Spinal cord (tissue), 10 donors: ENCODE measurements around the gene NOL3. TPM values are rescaled to one million over a fixed set of nuclear protein-coding genes. Genes with fewer than 3 reads are reported as not detected.

Experiments
- DNase-seq, 6 donors: peaks; one replicate each; pipeline versions ENCODE4 v3.0.0 to v3.0.0-alpha.2; 2013 to 2015; ENCODE audit warnings: low spot score in 6 of 6, low read depth in 4 of 6
- H3K27ac ChIP-seq: one replicate; pipeline ENCODE4 v1.5.1; 2013; ENCODE audit warnings: low read depth, low read length, control low read depth
- H3K27me3 ChIP-seq: one replicate; pipeline ENCODE4 v1.6.1; 2013; ENCODE audit warnings: low read length; ENCODE audit not compliant: control insufficient read depth, insufficient read depth
- H3K36me3 ChIP-seq: one replicate; pipeline ENCODE4 v1.6.1; 2013; ENCODE audit warnings: low read length; ENCODE audit not compliant: control insufficient read depth, insufficient read depth
- H3K4me1 ChIP-seq: one replicate; pipeline ENCODE4 v1.6.1; 2013; ENCODE audit warnings: low read length; ENCODE audit not compliant: control insufficient read depth, insufficient read depth
- H3K4me3 ChIP-seq: one replicate; pipeline ENCODE4 v1.5.1; 2013; ENCODE audit warnings: low read depth, low read length, control low read depth
- H3K9me3 ChIP-seq: one replicate; pipeline ENCODE4 v1.6.1; 2013; ENCODE audit warnings: low read length; ENCODE audit not compliant: control insufficient read depth, insufficient read depth
- WGBS: methylation state at CpG from one replicate; pipeline ENCODE4 v1.1.5; 2013; ENCODE audit warnings: missing lambda C conversion rate; ENCODE audit not compliant: insufficient coverage; 5-methylcytosine and 5-hydroxymethylcytosine counted together
- polyA plus RNA-seq, 2 donors: library from polyadenylated mRNA; unstranded; fragments of 120-200 nt; gene quantifications; one replicate each; pipeline ENCODE4 v1.2.1, GENCODE V29; 2013; ENCODE audit not compliant: insufficient read length in 2 of 2
- total RNA-seq, 2 donors: library from RNA; depleted of rRNA in 1 of 2; stranded (reverse); fragments of 120-200 nt in 1 of 2; fragments of >200 nt in 1 of 2; gene quantifications; one replicate each; pipeline versions ENCODE4 v1.2.3 to v1.2.4, GENCODE V29; 2013 to 2014
- donor health status: healthy.

The NOL3 gene
- total and polyA plus RNA-seq, 4 donors: 14.0 to 25.4 (median 19.1) TPM

DNA sequence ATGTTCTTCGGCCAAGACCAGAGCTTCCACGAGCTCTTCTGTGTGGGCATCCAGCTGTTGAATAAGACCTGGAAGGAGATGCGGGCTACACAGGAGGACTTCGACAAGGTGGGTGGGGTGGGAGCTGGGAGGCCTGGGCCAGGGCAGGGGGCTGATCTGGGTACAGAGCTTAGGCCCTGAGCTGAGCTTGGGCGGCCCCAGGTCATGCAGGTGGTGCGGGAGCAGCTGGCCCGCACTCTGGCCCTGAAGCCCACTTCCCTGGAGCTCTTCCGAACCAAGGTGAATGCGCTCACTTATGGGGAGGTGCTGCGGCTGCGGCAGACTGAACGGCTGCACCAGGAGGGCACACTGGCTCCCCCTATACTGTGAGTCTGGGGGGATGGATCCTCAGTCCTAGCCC, 32.1 kb downstream of the NOL3 start:
- no peaks in the 10 kb centered on the region for H3K9me3 ChIP-seq
- no peak overlapping the region for H3K4me3 ChIP-seq
- peaks cover 83% of the 10 kb centered on the region for H3K36me3 ChIP-seq
- H3K27me3 ChIP-seq: no peaks in the 10 kb centered on the region
- WGBS: 97% methylated on average over 12 of the region's 12 CpGs
- H3K27ac ChIP-seq: no peak overlapping the region
- no peak for DNase-seq
- H3K4me1 ChIP-seq: peaks cover 15% of the 10 kb centered on the region

GRCh38 chr16:67202956-67203493, 32.7 kb downstream of the NOL3 start:
- Histone ChIP-seq H3K4me3 (no peak overlapping the region), H3K27me3 (no peaks in the 10 kb centered on the region), H3K4me1 (peaks cover 12% of the 10 kb centered on the region), H3K27ac (no peak overlapping the region), H3K9me3 (no peaks in the 10 kb centered on the region), H3K36me3 (peaks cover 83% of the 10 kb centered on the region)
- DNase-seq: no peak
- WGBS: 93% methylated on average over 23 of the region's 23 CpGs

DNA sequence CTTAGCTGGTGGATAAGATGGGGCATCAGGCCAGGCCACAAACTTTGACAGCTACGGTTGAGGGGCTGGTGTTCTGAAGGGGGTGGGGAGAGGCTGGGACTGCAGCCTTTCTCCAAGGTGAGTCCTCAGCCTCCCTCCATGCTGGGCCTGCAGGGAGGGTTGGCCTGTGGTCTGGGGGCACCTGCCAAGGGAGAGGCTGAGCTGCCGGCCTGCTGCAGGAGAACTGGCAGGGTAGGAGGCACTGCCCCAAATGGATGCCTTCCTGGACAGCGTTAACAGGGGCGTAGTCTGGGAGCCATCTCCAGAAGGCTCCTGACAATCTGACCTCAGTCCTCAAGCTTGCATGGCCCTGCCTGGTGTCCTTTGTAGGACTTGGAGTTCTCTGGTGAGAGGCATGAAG, 33.7 kb downstream of the NOL3 start:
- 100% methylated on average over 4 of the region's 4 CpGs for WGBS
- Histone ChIP-seq H3K27me3 (no peaks in the 10 kb centered on the region), H3K36me3 (peaks cover 85% of the 10 kb centered on the region), H3K4me3 (no peak overlapping the region), H3K27ac (no peak overlapping the region), H3K4me1 (peaks cover 5% of the 10 kb centered on the region), H3K9me3 (no peaks in the 10 kb centered on the region)
- DNase-seq: no peak

- no peak overlapping the region for H3K4me3 ChIP-seq
- 91% methylated on average over 8 of the region's 8 CpGs for WGBS
- no peak overlapping the region for H3K27ac ChIP-seq
- no peak for DNase-seq
- no peaks in the 10 kb centered on the region for H3K4me1 ChIP-seq
- H3K36me3 ChIP-seq: peaks cover 93% of the 10 kb centered on the region
- H3K9me3 ChIP-seq: no peaks in the 10 kb centered on the region
- H3K27me3 ChIP-seq: no peaks in the 10 kb centered on the region
These were observed 35.9 kb downstream of the NOL3 start for GRCh38 chr16:67206129-67206837.

GRCh38 chr16:67206838-67207248, 36.5 kb downstream of the NOL3 start:
- Histone ChIP-seq H3K9me3 (no peaks in the 10 kb centered on the region), H3K36me3 (peaks cover 87% of the 10 kb centered on the region), H3K4me3 (no peak overlapping the region), H3K27ac (no peak overlapping the region), H3K27me3 (no peaks in the 10 kb centered on the region), H3K4me1 (no peaks in the 10 kb centered on the region)
- 86% methylated on average over 3 of the region's 3 CpGs for WGBS
- DNase-seq: no peak

- H3K27ac ChIP-seq: no peak overlapping the region
- H3K4me1 ChIP-seq: no peaks in the 10 kb centered on the region
- 78% methylated on average over 20 of the region's 21 CpGs for WGBS
- H3K27me3 ChIP-seq: no peaks in the 10 kb centered on the region
- no peak for DNase-seq
- H3K36me3 ChIP-seq: peaks cover 84% of the 10 kb centered on the region
- H3K4me3 ChIP-seq: no peak overlapping the region
- no peaks in the 10 kb centered on the region for H3K9me3 ChIP-seq
These were observed 37.1 kb downstream of the NOL3 start for GRCh38 chr16:67207249-67208091.

- H3K36me3 ChIP-seq: peaks cover 80% of the 10 kb centered on the region
These were observed 38.0 kb downstream of the NOL3 start for GRCh38 chr16:67208154-67208896.

DNA sequence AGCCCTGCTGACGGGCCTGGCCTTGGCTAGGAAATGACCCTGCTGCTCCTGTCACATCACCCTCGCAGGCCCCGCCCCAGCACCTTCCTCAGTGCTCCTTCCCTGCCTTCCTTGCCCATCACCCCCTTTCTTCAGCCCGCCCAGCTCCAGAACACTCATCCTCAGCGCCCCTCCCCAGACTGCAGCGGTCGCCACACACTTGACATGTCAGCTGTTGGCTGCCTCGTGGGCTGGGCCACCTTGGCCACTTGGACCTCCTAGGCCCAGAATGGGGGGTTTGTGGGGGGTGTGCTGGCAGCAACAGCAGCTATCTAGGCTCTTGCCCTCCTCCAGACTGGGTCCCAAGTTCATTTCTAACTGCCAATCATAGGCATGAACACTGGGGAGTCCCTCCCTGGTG, 39.2 kb downstream of the NOL3 start:
- Histone ChIP-seq H3K27me3 (no peaks in the 10 kb centered on the region), H3K27ac (no peak overlapping the region), H3K4me3 (no peak overlapping the region), H3K9me3 (no peaks in the 10 kb centered on the region), H3K36me3 (peaks cover 75% of the 10 kb centered on the region), H3K4me1 (no peaks in the 10 kb centered on the region)
- no peak for DNase-seq
- WGBS: 72% methylated on average over 6 of the region's 8 CpGs

More at GRCh38 chr16:67208154-67208896, 38.0 kb downstream of the NOL3 start:
- Histone ChIP-seq H3K27ac (no peak overlapping the region), H3K27me3 (no peaks in the 10 kb centered on the region), H3K9me3 (no peaks in the 10 kb centered on the region), H3K4me3 (no peak overlapping the region), H3K4me1 (no peaks in the 10 kb centered on the region)
- 94% methylated on average over 8 of the region's 11 CpGs for WGBS
- no peak for DNase-seq
